HuH-7.5 (cell line): ENCODE results near the gene MTTP.

Source experiments
- DNase-seq: peaks from one replicate; pipeline ENCODE4 v3.0.0; 2011; ENCODE audit warnings: low spot score

Gene MTTP

GRCh38 chr4:99642725-99643489 lies 68.3 kb downstream of the MTTP start:
- no peak for DNase-seq

DNA sequence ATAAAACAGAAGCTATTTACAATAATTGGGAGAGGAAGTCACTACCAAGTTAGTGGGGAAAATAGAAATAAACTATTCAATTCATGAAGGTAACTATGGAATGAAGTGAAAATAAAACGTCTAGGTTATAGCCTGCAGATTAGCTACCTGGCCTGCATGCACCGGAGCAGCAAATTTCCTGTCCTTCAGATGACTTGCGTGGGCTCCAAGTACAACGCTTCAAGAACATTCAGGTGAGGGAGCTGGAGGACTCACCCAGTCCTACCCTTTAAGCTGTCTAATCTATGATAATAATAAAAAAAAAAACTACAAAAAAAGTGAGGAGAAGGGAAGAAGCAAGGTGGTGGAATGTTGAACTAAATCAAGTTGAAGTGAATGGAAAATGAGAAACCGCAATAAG lies 69.8 kb downstream of the MTTP start:
- DNase-seq = no peak

DNA sequence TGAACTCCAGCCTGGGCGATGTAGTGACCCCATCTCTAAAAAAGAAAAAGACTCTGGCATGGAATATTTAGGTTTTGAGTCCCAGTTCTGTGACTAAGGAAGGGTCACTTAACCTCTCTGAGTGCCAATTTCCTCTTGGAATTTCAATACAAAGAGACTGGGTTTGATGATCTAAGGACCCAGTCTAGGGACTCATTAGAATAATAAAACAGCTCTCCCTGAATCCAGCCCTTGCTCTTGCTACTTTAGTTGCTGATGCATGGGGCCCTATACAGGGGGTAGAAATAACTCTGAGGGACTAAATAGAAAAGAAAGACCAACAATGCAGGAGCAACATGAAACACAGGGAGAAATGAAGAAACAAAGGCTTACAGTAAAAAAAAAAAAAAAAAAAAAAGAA lies 70.4 kb downstream of the MTTP start:
- DNase-seq = no peak

DNA sequence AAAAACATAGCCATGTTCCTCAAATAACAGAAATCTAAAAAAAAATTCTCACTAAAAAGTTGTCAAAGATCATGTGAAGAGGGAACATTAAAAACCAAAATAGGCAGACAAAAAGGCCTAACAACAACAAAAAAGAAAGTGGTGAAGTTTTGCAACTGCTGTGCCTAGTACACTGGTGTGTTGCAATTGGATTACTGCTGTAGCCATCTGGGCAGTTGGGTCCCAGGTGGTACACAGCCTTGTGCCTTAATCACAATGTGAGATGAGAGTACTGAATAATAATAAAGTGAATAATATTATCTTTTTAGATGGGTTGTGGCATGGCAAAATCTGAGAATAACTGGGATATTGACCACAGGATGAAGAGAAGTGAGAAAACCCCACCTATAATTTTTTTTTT lies 71.0 kb downstream of the MTTP start:
- DNase-seq = no peak

DNA sequence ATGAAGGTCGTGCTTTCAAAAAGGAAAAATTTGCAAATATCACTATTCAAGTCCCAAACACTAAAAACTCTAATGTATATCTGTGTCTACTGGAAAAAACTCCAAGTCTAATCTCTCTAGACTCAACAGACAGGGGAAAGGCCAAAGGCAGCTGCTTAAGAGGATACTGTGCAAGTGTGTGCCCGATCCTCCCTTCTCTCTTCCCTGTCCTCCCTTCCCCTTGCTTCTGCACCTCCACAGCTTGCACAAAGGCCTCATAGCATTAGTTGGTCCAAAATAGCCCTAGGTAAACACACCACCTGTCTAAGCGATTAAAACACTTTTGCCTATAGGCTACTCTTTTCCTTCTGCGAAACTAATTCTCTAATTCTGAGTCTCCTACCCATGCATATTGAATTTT lies 72.4 kb downstream of the MTTP start:
- DNase-seq = no peak

- no peak for DNase-seq
These were observed 73.7 kb downstream of the MTTP start for GRCh38 chr4:99648321-99648720.

GRCh38 chr4:99649208-99649607 lies 74.6 kb downstream of the MTTP start:
- no peak for DNase-seq

DNA sequence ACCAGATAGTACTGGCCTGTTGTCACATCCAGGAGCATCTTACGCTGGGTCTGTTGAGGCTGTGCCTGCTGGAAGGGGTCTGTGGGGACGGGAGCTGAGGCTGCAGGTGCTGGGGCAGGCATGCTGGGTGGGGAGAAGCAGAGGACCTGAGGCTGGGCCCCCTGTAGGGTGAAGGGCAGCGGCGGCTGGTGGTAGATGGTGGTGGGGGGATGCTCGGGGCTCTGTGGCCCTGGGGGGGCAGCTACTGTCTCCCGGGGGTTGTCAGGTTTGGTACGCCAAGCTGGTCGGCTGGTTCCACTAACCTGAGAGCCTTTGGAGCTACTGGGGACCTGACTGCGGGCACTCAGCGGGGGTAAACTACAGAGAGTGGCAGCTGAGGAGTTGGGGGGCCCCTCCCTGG lies 75.2 kb downstream of the MTTP start:
- no peak for DNase-seq

DNA sequence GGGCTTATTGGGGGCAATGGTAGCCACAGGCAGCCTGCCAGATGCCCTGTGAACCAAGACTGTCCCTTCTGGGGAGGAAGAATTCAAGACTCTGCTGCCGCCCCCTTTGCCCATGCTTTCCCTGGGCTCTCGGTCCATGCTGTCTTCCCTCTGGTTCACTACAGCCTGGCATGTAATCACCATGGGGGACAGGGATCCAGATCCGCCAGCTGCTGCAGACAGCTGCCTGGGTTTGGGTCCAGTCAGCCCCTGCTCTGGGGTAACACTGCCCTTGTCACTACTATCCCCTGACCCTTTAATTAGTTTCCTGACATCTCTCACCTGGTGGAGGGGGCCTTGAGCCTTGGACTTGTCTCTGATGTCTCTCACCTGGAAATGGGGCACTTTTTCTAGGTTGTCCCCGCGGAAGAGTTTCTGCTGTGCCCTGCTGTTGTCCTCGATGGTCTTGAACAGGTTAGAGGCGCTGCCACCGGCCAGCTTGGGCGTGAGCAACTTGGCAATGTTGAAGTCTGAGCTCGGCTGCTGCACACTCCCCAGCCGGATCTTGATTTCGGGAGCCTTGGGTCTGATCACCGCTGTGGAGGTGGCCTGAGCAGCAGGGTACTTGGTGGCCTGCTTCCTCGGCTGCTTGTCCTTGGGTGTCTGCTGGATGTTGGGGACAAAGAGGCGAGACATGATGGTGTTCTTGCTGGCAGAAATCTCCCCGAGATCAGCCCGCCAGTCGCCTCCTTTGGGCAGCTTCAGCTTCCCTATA lies 76.6 kb downstream of the MTTP start:
- no peak for DNase-seq

DNA sequence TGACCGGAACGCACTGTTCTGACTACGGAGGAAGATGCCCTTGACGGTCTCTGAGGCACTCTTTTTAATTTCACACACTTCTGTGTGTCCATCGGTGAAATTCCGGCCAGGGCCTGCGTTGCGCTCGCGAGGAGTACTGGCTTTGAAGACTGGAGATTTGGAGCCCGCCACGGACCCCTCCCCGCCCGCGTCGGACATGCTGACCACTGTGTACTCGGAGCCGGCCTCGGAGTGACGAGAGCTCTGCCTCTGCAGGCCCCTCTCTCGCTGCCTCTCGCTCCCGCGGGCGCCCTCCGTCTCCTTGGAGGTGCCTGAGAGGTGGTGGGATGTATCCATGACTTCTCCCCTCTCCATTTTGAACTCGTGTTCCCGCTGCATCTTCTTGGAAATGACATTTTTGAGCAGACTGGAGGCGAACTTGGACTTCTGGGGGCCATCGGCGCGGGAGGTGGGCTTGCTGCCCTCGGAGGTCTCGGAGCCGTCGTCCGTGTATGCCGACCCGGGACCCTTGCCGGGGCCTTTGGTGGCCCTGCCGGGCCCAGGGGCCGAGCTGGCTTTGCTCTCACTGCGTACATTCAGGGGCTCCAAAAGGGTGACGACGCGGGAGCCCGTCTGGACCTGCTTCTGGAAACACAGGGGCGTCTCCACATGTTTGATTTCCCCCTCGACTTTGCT lies 77.3 kb downstream of the MTTP start:
- no peak for DNase-seq

DNA sequence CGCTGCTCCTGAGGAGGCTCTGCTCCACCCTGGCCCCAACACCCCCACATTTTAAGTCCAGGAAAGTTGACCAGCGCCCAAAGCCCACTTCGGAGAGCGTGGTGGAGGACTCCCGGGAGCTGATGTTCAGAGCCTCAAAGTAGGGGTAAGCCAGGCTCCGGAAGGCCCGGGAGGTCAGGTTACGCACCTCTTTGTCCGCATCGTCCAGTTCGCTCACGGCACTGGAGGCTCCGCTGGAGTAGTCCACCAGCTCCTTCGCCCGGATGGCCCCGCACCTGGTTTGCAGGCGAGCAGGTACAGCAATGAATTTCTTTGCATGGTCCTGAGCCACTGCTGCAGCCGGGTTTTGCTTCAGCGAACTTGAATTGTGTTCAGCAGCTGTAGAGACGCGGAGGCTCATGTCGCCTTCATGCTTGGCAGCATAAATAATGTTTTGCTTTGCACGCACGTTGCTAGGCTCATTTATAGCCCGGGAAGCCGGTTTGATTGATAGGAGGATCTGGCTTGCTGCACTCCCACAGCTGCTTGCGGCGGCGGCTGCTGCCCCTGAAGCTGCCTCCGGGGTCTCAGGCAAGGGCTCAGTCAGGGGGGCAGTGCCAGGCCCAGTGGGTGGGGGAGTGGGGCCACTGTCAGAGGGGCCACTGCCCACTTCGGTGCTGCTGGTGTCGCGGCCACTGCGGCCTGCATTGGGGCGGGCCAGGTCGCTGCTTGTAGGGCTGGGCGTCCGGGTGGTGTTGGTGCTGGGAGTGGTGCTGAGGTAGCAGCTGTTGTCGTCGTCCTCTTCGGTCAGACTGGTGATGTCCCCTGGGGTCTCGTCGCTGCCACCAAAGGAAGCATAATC lies 78.2 kb downstream of the MTTP start:
- no peak for DNase-seq

- no peak for DNase-seq
These were observed 79.3 kb downstream of the MTTP start for GRCh38 chr4:99653916-99654315.

- no peak for DNase-seq
These were observed 79.7 kb downstream of the MTTP start for GRCh38 chr4:99654361-99654761.

DNA sequence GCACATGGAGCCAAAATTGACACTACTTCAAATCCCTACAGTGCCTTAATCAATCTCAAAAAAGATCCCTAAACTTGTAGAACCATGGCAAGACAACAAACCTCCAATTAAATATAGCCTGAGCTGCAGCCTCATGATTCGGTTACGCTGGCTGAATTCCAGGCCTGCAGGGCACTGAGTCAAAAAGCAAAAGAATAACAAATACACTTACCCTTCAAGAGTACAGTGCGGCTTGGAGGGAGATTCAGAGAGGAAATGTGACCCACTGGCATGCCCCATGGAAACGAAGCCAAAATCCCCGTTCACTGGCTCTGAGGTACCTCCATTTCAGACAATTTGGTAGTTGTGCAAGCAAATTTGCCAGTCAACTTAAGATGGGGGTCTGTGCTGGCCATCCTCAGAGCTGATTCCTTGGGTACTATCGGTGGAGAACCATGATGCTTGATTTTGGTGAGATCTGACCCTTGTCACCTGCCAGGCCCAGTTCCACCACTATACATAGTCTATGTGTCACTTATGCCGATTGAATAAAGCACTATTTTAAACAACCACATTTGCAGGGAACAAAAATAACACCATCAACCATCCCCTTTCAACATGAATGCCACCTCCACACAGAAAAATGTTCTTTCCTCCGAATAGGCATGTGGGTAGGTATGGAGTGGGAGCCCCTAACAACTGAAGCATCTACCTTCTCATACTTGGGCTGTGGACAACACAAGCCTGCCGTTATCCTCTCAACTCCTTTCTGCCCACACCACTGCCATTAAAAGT lies 80.9 kb downstream of the MTTP start:
- DNase-seq = no peak

DNA sequence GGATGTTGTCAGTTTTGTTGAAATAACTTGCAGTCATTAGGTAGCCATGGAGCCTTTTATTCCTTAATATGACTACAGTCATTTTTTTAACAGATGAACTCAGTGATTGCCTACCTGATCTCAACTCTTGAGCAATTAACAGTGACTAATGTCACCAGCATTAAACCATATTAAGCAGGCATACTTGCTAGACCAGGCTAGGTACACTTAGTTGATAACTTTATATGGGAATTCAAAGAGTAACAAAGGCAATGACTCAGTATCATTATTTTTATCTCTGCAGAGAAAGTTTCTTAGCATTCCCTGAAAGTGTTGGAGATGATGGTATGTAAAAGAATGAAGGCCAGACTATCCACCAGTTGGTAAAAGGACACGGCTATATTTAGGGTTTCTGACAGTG lies 83.2 kb downstream of the MTTP start, which contains the start of gene C4orf54:
Gene C4orf54, minus strand, starts transcription at position 31 of the 400 bp plus-strand sequence. CDS start 3,180 bp downstream, outside the sequence.
- DNase-seq = no peak

DNA sequence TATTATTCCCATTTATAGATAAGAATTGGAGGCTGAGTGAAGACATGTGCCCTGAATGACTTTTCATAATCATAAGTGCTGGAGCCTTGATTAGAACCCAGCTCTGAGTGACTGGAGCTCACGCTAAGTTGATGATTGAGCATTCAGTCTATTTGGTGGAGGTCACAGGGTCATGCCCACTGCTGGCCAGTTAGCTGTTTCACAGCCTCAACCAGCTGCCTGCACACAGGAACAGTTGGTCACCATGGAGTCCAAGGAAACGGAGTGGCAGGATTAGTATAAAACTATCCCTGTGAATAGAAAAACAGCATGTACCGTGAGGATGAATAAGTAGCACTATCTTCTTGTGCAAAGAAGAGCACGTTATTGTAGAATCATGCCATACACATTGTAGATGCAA lies 84.0 kb downstream of the MTTP start:
- DNase-seq = no peak

GRCh38 chr4:99661907-99662306 lies 87.3 kb downstream of the MTTP start:
- DNase-seq = no peak

DNA sequence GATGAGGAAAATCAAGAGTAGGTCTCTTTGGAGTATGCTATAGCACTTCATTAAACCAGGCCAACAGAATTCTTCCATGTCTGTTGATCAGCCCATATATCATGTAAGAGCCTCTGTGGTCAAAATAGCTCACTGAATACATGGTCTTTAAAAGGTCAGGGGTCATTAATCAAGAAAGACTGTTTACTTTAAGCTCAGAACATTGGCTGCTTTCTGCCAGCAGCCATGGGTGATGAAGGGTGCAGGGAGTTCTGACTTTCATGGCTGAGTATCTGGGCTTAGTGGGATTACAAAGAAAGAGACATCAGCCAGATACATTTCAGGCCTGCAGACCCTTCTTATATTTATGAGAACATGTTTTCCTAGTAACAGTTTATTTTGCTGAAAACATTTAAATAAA lies 90.1 kb downstream of the MTTP start:
- no peak for DNase-seq

DNA sequence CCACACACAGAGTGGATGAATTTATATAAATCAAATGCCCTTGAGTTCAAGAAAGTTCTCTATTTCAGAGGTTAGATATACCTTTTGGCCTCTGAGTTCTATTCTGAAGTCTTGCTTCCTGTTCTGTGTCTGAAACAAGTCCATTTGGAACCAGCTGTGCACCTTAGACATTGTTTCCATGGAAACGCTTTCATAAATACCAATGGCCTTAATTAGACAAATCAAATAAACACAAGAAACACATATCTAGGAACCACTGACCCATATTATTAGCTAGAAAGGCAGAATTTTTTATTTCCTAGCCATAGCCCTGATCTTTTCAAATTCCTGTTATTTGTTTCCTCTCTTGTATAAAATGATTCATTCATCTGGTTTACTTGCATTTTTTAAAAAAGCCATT lies 91.4 kb downstream of the MTTP start:
- no peak for DNase-seq

DNA sequence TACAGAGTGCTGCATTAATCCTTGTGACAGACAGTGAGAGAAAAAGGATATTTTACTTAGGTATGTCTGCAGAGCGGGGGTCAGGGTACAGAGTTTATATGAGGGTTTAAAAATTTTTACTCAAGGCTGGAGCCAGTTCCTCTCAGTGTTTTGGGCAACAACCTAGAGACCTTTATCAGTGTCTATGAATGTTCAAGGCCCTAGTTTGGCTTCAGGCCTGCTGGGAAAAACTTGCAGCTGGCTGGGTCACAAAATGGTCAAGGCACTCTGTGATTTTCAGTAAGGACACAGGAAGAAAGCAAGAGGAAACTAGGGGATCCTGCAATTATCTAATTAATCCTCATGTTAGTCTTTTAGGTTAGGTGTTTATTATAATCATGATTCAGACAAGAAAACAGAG lies 93.8 kb downstream of the MTTP start:
- DNase-seq = no peak

DNA sequence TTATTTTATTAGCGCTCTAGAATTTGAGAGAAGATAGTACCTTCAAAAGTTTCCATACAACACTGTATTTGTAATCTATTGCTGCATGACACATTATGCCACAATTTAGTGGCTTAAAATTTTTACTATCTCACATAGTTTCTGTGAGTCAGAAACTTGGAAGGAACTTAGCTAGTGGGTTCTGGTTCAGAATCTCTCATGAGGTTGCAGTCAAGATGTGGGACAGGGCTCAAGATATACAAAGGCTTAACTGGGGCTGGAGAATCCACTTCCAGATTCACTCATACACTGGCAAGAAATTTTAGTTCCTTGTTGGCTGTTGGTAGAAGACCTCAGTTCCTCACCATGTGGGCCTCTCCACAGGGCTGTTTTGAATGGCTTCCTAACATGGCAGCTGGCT lies 94.5 kb downstream of the MTTP start:
- no peak for DNase-seq
